WTC11 (cell line): ENCODE data around the gene DEFB132. TPM values are rescaled to one million over a fixed set of nuclear protein-coding genes. Genes with fewer than 3 reads are reported as not detected.

ENCODE experiments used
- ATAC-seq: fragments of 200-7000 bp; cut with Tn5 transposase; 2 replicates; pipeline ENCODE4 v1.10.0; 2021; ENCODE audit warnings: mild to moderate bottlenecking, moderate library complexity
- CTCF ChIA-PET: fragments of 300-600 bp; sonication (Branson Sonifier 250); formaldehyde crosslinking; loops from one replicate; lab custom pipeline; 2021; ENCODE audit warnings: antibody characterized with exemption; lab: Charles Lee
- POLR2A ChIA-PET: fragments of 350-600 bp; sonication (Branson Sonifier 250); formaldehyde crosslinking; loops from one replicate; lab custom pipeline; 2021; ENCODE audit warnings: antibody characterized with exemption; lab: Charles Lee
- DNase-seq: peaks from one replicate; pipeline ENCODE4 v3.0.0; 2021; ENCODE audit warnings: low spot score
- H3K27ac Mint-ChIP-seq: 2 replicates; pipeline ENCODE4 v1.8.0; 2021; ENCODE audit warnings: mixed read lengths
- H3K27me3 Mint-ChIP-seq: 2 replicates; pipeline ENCODE4 v1.8.0; 2021; ENCODE audit warnings: low read depth, mild to moderate bottlenecking, moderate library complexity, mixed read lengths
- H3K36me3 Mint-ChIP-seq: 2 replicates; pipeline ENCODE4 v1.8.0; 2021; ENCODE audit warnings: mixed read lengths
- H3K4me1 Mint-ChIP-seq: 2 replicates; pipeline ENCODE4 v1.8.0; 2022; ENCODE audit warnings: mixed read lengths
- H3K4me3 Mint-ChIP-seq: 2 replicates; pipeline ENCODE4 v1.8.0; 2021; ENCODE audit warnings: mild to moderate bottlenecking, moderate library complexity, mixed read lengths
- H3K9me3 Mint-ChIP-seq: 2 replicates; pipeline ENCODE4 v1.8.0; 2021; ENCODE audit warnings: mixed read lengths
- ATF6 ChIP-seq: sonication (generic); formaldehyde crosslinking; IDR thresholded peaks from 2 replicates; pipeline ENCODE4 v1.8.1; 2023; ENCODE audit warnings: mild to moderate bottlenecking, missing genetic modification reagents
- E2F1 ChIP-seq: sonication (generic); formaldehyde crosslinking; IDR thresholded peaks from 2 replicates; pipeline ENCODE4 v1.8.0; 2022; ENCODE audit warnings: mild to moderate bottlenecking, missing genetic modification reagents
- ELF4 ChIP-seq: sonication (generic); formaldehyde crosslinking; IDR thresholded peaks from 2 replicates; pipeline ENCODE4 v1.8.1; 2022; ENCODE audit warnings: low read depth, mild to moderate bottlenecking, moderate library complexity, missing genetic modification reagents
- IRF1 ChIP-seq: sonication (generic); formaldehyde crosslinking; IDR thresholded peaks from 2 replicates; pipeline ENCODE4 v1.8.0; 2023; ENCODE audit warnings: missing genetic modification reagents
- NFYB ChIP-seq: sonication (generic); formaldehyde crosslinking; conservative IDR thresholded peaks from 2 replicates; pipeline ENCODE4 v1.8.0; 2022; ENCODE audit warnings: low read depth, missing genetic modification reagents
- OVOL2 ChIP-seq: fragments of 250-450 bp; sonication (Bioruptor Pico); IDR thresholded peaks from 2 replicates; pipeline ENCODE4 v1.9.0; 2021; ENCODE audit warnings: mild to moderate bottlenecking, borderline replicate concordance
- SMAD3 ChIP-seq: sonication (generic); formaldehyde crosslinking; IDR thresholded peaks from 2 replicates; pipeline ENCODE4 v1.8.0; 2022; ENCODE audit warnings: missing genetic modification reagents, mild to moderate bottlenecking, borderline replicate concordance
- SP1 ChIP-seq: sonication (generic); formaldehyde crosslinking; conservative IDR thresholded peaks from 2 replicates; pipeline ENCODE4 v1.8.1; 2022; ENCODE audit warnings: missing genetic modification reagents
- ZNF281 ChIP-seq: sonication (generic); formaldehyde crosslinking; IDR thresholded peaks from 2 replicates; pipeline ENCODE4 v1.8.0; 2023; ENCODE audit warnings: mild to moderate bottlenecking, missing genetic modification reagents
- ZSCAN18 ChIP-seq: fragments of 250-450 bp; sonication (Bioruptor Pico); IDR thresholded peaks from 2 replicates; pipeline ENCODE4 v2.1.2; 2022; ENCODE audit warnings: mild to moderate bottlenecking, moderate library complexity
- total RNA-seq: library from RNA; stranded (reverse); gene quantifications from 3 replicates; pipeline ENCODE4 v1.2.3, GENCODE V29; 2021

The DEFB132 gene
- total RNA-seq, 1 experiment from 2014 or later, result not detected

GRCh38 chr20:259981-260380, 2.5 kb downstream of the DEFB132 start:
- ChIA-PET POLR2A (interaction anchor here (0.8 kb wide), 1 partner anchor 50 kb away, joined by 3 read pairs; no protein-coding TSS in a partner anchor), CTCF (interaction anchor here (2.5 to 2.7 kb wide), 2 partner anchors 18 to 70 kb away, joined by 9 to 12 read pairs; no protein-coding TSS in a partner anchor)
- Mint-ChIP-seq H3K36me3 (no peaks in the 10 kb centered on the region), H3K27me3 (peaks cover 96% of the 10 kb centered on the region), H3K4me1 (no peaks in the 10 kb centered on the region), H3K4me3 (no peak overlapping the region), H3K27ac (no peak overlapping the region), H3K9me3 (no peaks in the 10 kb centered on the region)
- TF ChIP-seq NFYB (CRISPR knock-in tag), result no peak
- TF ChIP-seq E2F1 (CRISPR knock-in tag), result no peak
- no peak for TF ChIP-seq IRF1 (CRISPR knock-in tag)
- TF ChIP-seq ATF6, result no peak
- TF ChIP-seq ZSCAN18 (CRISPR knock-in tag), result no peak
- TF ChIP-seq ELF4 (CRISPR knock-in tag), result no peak
- no peak for TF ChIP-seq SP1 (CRISPR knock-in tag)
- ATAC-seq (no peak), DNase-seq (no peak)

DNA sequence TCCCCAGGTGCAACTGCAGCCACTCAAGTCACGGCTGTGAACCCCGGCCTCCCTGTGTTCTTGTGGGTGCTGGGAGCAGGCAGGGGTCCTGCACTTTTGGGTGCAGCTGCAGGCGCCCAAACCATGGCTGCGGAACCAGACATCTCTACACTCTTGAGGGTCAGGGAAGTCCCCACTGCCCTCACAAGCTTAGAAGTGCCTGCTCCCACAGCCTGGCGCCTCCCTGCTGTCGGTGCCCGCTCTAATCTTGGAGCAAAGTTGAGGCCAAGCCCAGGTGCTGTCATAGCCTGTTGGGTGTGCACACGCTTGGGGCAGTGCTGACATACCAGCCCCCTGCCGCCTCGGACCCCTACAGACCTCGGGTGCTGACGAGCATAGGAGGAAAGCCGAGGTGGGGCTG, 6.2 kb downstream of the DEFB132 start:
- Mint-ChIP-seq H3K36me3 (0 out of 2 replicates have a peak, but pooled peaks cover 2% of the 10 kb centered on the region), H3K27ac (no peak overlapping the region), H3K4me1 (peaks cover 10% of the 10 kb centered on the region), H3K27me3 (peaks cover 96% of the 10 kb centered on the region), H3K9me3 (peaks cover 3% of the 10 kb centered on the region; the same call in 1 of the 2 replicates), H3K4me3 (no peak overlapping the region)
- no peak for ATAC-seq
- CTCF ChIA-PET, result interaction anchor here (1.1 to 1.3 kb wide), 2 partner anchors 15 to 44 kb away, joined by 3 to 5 read pairs; no protein-coding TSS in a partner anchor
- DNase-seq, result no peak
- TF ChIP-seq SP1 (CRISPR knock-in tag) (no peak), ZNF281 (CRISPR knock-in tag) (no peak), OVOL2 (CRISPR knock-in tag) (no peak), SMAD3 (CRISPR knock-in tag) (no peak), E2F1 (CRISPR knock-in tag) (no peak)
- POLR2A ChIA-PET, result interaction anchor here (0.5 kb wide), 1 partner anchor 8 kb away, joined by 3 read pairs; no protein-coding TSS in a partner anchor
